Upper lobe of left lung (tissue), 6 donors: ENCODE results near the gene ACACA. TPM values are rescaled to one million over a fixed set of nuclear protein-coding genes. Genes with fewer than 3 reads are reported as not detected.

ENCODE experiments used
- ATAC-seq, 2 donors: fragments of 200-7000 bp; cut with Tn5 transposase; one replicate each; pipeline ENCODE4 v1.9.1; 2022; ENCODE audit warnings: mild to moderate bottlenecking in 2 of 2, moderate library complexity in 2 of 2; ENCODE audit not compliant: low FRiP score in 2 of 2
- DNase-seq, 2 donors: peaks; one replicate each; pipeline ENCODE4 v3.0.0-alpha.2; 2019 to 2020
- H3K27ac ChIP-seq, 4 donors: fragments of 200-600 bp; sonication (generic); one replicate each; pipeline ENCODE4 v1.5.1; 2016 to 2019
- H3K27me3 ChIP-seq, 4 donors: fragments of 200-600 bp; sonication (generic); one replicate each; pipeline ENCODE4 v1.5.1; 2017 to 2019
- H3K36me3 ChIP-seq, 4 donors: fragments of 200-600 bp; sonication (generic); one replicate each; pipeline ENCODE4 v1.5.1; 2016 to 2019
- H3K4me1 ChIP-seq, 4 donors: fragments of 200-600 bp; sonication (generic); one replicate each; pipeline ENCODE4 v1.5.1; 2018 to 2019
- H3K4me3 ChIP-seq, 4 donors: fragments of 200-600 bp; sonication (generic); one replicate each; pipeline ENCODE4 v1.5.1; 2017 to 2019; ENCODE audit warnings: mild to moderate bottlenecking in 2 of 4, moderate library complexity in 1 of 4
- H3K9me3 ChIP-seq, 4 donors: fragments of 200-600 bp; sonication (generic); one replicate each; pipeline ENCODE4 v1.5.1; 2018 to 2019
- CTCF ChIP-seq, 6 experiments: fragments of 450-650 bp in 4 of 6; fragments of 200-600 bp in 2 of 6; sonication (generic) in 2 of 6; IDR thresholded peaks; one replicate each; pipeline ENCODE4 v1.5.1; 2016 to 2019; ENCODE audit warnings: antibody characterized with exemption in 6 of 6
- EP300 ChIP-seq, 4 donors: sonication (generic); formaldehyde crosslinking; IDR thresholded peaks; one replicate each; pipeline ENCODE4 v1.5.1; 2017; ENCODE audit warnings: antibody characterized with exemption in 4 of 4, control low read depth in 2 of 4
- POLR2A ChIP-seq, 4 donors: fragments of 450-650 bp; IDR thresholded peaks; one replicate each; pipeline ENCODE4 v1.5.1; 2016 to 2017; ENCODE audit warnings: antibody characterized with exemption in 4 of 4, mild to moderate bottlenecking in 2 of 4
- POLR2AphosphoS5 ChIP-seq, 2 donors: sonication (generic); formaldehyde crosslinking; IDR thresholded peaks; one replicate each; pipeline ENCODE4 v1.5.1; 2017; ENCODE audit warnings: antibody characterized with exemption in 2 of 2
- WGBS, 2 donors: methylation state at CpG; one replicate each; pipeline ENCODE4 v1.1.5; 2017 to 2018; 5-methylcytosine and 5-hydroxymethylcytosine counted together
- total RNA-seq, 6 donors: library from RNA; depleted of rRNA in 4 of 6; stranded (reverse); fragments of >200 nt in 4 of 6; gene quantifications; one replicate each; pipeline versions ENCODE4 v1.1.0 to v1.2.1, GENCODE V29; 2016 to 2021
- donor health status: DM: no; HTN: no; CAD: no; lungs with moderate emphysema.
- donor health status: DM: no; HTN: yes; CAD: no; lungs with severe emphysema.

The ACACA gene
- total RNA-seq, 6 donors from 2014 or later = 55.7 to 129 (median 91.9) TPM

DNA sequence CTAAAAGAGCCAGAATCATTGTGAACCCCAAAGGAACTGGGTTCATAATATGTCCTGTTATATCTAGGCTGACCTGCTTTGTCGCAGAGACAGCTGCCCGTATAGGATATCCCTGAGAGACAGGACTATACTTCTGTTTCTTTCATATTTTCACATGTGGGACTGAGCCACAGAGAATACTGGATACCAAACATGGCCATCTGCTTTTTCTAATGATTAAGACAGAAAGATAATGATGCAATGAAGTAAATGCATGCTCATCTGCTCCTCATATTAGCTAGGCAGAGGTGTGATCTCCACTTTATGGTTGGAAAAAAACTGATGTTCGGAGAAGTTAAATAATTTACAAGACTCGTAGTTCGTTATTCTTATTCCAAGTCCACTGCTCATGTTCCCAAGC lies 297.5 kb downstream of the ACACA start:
- DNase-seq (no peak), ATAC-seq (no peak)
- H3K9me3 ChIP-seq = no peaks in the 10 kb centered on the region
- no peaks in the 10 kb centered on the region for H3K27me3 ChIP-seq
- 94 to 97% methylated on average over 5 of the region's 5 CpGs for WGBS, 2 donors
- no peak overlapping the region for H3K27ac ChIP-seq
- no peak for TF ChIP-seq EP300 (IDR thresholded peaks at IDR 0.05)
- TF ChIP-seq POLR2AphosphoS5 (IDR thresholded peaks at IDR 0.05) = no peak
- no peak for TF ChIP-seq CTCF (IDR thresholded peaks at IDR 0.05)
- TF ChIP-seq POLR2A (IDR thresholded peaks at IDR 0.05) = no peak
- no peak overlapping the region for H3K4me3 ChIP-seq
- H3K36me3 ChIP-seq = peaks cover 6 to 52% (median 23%) of the 10 kb centered on the region in 4 donors
- H3K4me1 ChIP-seq = peaks cover 0 to 6% (median 0%) of the 10 kb centered on the region in 4 donors

DNA sequence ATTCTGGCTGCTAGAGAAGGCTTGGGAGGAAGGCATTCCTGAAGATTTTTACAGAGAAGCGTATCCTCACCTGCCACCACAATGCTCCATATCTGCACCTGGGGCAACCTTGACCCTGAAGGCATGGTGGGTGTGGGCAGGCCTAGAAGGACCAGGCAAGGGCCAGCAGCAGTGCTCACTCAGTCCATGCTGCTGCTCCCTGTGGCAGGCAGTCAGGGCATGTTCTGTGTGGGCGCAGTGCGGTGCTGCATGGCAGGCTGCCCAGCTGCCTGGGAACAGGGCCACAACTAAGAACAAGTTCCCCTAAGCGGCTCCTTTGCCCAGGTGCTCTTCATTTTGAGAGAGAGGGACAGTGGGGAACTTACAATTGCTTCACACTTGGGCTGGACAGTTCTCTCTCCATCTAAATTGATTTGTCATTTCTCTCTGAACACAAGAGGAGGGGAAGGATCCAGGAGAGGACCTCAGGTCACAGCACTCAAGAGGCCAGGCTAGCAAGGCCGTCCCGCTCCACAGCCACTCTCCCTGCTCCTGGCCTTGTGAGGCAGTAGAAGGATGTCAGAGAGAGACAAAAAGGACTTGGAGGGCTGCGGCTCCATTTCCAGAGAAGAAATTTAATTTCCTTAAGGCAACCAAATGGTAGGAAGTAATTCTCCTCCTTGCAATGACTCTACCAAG lies 299.1 kb downstream of the ACACA start:
- TF ChIP-seq EP300 (IDR thresholded peaks at IDR 0.05) = no peak
- no peak for TF ChIP-seq POLR2AphosphoS5 (IDR thresholded peaks at IDR 0.05)
- no peak for TF ChIP-seq CTCF (IDR thresholded peaks at IDR 0.05)
- TF ChIP-seq POLR2A (IDR thresholded peaks at IDR 0.05) = no peak
- Histone ChIP-seq H3K4me3 (no peak overlapping the region), H3K27ac (no peak overlapping the region), H3K9me3 (no peaks in the 10 kb centered on the region), H3K27me3 (no peaks in the 10 kb centered on the region), H3K36me3 (peaks cover 6 to 53% (median 21%) of the 10 kb centered on the region in 4 donors), H3K4me1 (peaks cover 0 to 6% (median 0%) of the 10 kb centered on the region in 4 donors)
- DNase-seq (peak; percentile 76 to 86), ATAC-seq (peak; percentile 44 to 87)
- 69 to 82% methylated on average over 5 to 7 of the region's 7 CpGs for WGBS, 2 donors

DNA sequence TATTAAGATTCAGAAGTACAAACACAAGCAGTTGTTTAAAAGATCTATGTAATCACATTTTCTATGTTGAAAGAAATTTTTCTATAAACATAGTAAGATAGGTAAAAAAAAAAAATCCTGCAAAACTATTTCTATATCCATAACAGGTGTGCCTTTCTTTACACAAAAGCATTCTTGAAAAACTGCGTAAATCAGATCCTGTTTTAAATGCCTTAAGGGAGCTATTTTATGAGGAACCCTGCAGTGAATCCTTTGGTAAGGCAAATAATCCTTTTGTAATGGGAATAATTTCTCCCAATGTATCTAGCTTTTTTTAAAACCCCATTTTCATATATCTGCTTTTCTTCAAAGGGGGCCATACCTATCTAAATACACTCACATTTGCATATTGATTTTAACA lies 300.6 kb downstream of the ACACA start:
- no peak overlapping the region for H3K27ac ChIP-seq
- peaks cover 0 to 6% (median 0%) of the 10 kb centered on the region in 4 donors for H3K4me1 ChIP-seq
- TF ChIP-seq CTCF (IDR thresholded peaks at IDR 0.05) = no peak
- no peak for TF ChIP-seq POLR2AphosphoS5 (IDR thresholded peaks at IDR 0.05)
- TF ChIP-seq POLR2A (IDR thresholded peaks at IDR 0.05) = no peak
- no peak for TF ChIP-seq EP300 (IDR thresholded peaks at IDR 0.05)
- peaks cover 4 to 39% (median 19%) of the 10 kb centered on the region in 4 donors for H3K36me3 ChIP-seq
- no peaks in the 10 kb centered on the region for H3K27me3 ChIP-seq
- no peaks in the 10 kb centered on the region for H3K9me3 ChIP-seq
- DNase-seq (no peak), ATAC-seq (no peak)
- no peak overlapping the region for H3K4me3 ChIP-seq
- 86 to 100% methylated on average over 1 of the region's 1 CpG for WGBS, 2 donors

- DNase-seq (no peak), ATAC-seq (no peak)
- no peak overlapping the region for H3K4me3 ChIP-seq
- no peak overlapping the region for H3K27ac ChIP-seq
- peaks cover 0 to 6% (median 0%) of the 10 kb centered on the region in 4 donors for H3K4me1 ChIP-seq
- peaks cover 0 to 16% (median 12%) of the 10 kb centered on the region in 4 donors for H3K36me3 ChIP-seq
- no peaks in the 10 kb centered on the region for H3K27me3 ChIP-seq
- TF ChIP-seq CTCF (IDR thresholded peaks at IDR 0.05) (no peak), POLR2A (IDR thresholded peaks at IDR 0.05) (no peak), EP300 (IDR thresholded peaks at IDR 0.05) (no peak), POLR2AphosphoS5 (IDR thresholded peaks at IDR 0.05) (no peak)
- WGBS, 2 donors = 96 to 97% methylated on average over 4 of the region's 4 CpGs
- no peaks in the 10 kb centered on the region for H3K9me3 ChIP-seq
These were observed 303.4 kb downstream of the ACACA start for GRCh38 chr17:37103231-37103630.

DNA sequence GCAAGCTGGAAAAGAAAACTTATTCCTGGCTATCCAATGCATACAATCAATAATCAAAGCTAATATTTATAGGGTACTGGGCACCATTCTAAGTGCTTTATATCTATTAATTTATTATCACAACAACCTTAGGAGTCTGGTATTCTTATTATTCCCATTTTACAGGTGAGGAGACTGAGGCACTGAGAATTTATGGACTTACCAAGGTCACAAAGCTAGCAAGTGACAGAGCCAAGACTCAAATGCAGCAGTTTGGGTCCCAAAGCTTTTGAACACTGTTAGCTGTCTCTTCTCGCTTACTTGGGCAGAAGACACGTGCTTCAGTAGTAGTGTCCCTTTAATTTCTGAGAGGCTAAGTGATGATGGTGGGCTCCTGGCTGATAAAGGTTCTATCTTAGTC lies 305.3 kb downstream of the ACACA start:
- Histone ChIP-seq H3K4me3 (no peak overlapping the region), H3K4me1 (no peaks in the 10 kb centered on the region), H3K27ac (no peak overlapping the region), H3K9me3 (no peaks in the 10 kb centered on the region), H3K27me3 (no peaks in the 10 kb centered on the region), H3K36me3 (peaks cover 8 to 35% (median 26%) of the 10 kb centered on the region in 4 donors)
- ATAC-seq = no peak
- DNase-seq = no peak
- TF ChIP-seq CTCF (IDR thresholded peaks at IDR 0.05) (no peak), EP300 (IDR thresholded peaks at IDR 0.05) (no peak), POLR2AphosphoS5 (IDR thresholded peaks at IDR 0.05) (no peak), POLR2A (IDR thresholded peaks at IDR 0.05) (no peak)
- WGBS, 2 donors = 94 to 100% methylated on average over 2 of the region's 2 CpGs
